Hepatic stellate cell (primary cell): ENCODE data around the gene ACSL1.

Experiments used
- DNase-seq: peaks from one replicate; pipeline ENCODE4 v3.0.0; 2011; ENCODE audit warnings: low spot score

Gene ACSL1

DNA sequence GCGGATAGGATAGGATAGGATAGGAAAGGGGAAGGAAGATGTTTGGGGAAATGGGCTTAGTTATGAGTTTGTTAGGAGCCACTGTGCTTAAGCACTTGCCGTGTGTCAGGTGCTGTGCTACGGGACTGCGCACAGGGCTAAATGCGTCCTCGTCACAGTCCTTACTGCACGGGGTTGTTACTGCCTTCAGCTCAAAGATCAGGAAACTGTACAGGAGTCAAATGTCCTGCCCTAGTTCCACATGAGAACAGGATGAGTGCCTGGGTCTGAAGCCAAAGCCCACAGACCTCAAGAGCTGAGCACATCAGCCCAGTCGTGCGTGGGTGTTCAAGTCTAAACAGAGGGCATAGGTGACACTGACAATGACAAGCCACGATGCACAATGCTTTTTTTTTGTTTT lies 15.0 kb downstream of the ACSL1 start:
- DNase-seq: no peak

DNA sequence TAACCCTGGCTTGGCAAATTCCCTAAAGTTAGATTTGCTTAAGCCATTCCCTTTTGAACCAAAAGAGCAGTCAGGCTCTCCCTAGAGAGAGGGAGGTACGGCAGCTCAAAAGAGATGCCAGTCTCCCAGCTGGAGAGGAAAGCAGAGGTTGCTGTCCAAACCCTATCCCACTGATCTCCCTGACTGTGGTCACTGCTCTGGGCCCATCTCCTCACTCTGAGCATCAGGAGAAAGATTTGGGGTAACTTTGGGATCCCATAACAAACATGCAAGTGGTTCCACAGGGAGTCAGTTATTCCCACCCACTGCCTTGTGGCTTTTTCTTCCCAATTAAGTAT lies 17.1 kb downstream of the ACSL1 start:
- DNase-seq: no peak

DNA sequence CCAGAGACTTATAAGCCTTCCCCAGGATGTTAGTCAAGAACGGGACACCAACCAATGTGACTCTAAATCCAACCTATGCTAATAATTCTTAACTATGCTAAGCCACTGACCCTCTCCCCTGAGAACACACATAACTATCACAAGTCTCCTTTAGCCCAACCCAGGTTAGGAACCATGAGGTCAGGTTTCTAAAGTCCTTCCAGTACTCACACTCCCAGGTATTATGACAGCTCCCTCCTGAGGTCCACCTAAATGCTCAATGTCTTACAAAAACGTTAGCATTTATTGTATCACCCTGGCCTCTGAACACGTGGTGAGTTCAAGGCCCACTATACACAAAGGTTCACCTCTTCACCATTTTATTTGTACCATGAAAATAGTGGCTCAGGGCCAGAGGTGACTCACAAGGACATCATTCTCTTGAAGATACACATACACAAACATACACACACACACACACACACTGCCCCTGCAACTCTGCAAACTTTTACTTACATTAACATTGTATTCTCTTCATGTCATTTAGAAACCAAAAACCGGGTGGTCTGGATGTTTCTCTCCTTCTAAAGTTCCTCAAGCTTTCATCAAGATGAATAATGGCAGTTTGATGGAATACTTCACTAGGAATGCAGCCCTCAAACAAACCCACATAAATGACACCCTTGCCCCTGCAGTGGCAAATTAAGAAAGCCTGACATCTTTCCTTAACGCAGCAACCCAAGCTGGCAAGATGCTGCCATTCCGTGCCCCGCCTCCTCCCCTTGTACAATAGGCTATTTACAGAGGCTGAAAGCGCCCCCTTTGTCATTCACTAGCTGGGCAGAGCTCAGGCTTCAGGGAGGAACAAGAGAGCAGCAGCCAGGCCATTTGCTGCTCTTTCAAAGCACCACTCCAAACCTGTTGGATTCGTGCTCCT lies 17.7 kb downstream of the ACSL1 start:
- no peak for DNase-seq

DNA sequence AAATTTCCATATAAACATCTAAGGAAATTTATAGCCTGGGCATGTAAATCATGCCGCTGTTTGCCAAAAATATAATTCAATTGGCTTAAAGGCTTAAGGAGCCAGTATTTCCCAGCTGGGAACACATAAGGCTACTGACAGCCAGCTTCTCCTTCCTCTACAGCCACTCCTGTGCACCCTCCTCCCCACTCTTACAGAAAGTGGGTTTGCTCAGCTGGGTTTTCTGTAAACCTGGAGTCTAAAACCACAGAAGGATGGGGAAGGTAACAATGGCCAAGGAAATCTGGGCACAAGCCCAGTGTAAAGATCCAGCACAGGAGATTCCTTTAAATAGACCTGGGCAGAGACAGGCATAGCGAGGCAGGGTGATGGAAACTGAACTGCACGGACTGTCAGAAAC lies 18.5 kb downstream of the ACSL1 start:
- no peak for DNase-seq

DNA sequence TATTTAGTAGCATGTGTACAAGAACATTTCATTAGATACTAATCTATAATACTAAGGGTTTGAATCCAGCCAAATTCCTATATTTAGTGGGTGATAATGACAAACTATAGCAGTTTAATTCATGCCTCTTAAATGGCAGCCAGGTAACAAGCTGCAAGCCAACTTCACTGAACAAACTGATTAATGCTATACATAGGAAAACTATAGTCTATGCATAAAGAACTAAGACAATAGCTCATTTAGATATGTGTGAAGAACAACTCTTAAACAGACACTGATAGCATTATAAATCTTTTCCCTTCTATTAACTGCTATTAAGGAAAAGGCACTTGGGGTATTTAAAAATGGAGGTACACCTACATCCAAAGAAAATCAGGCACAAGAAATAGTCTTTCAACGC lies 19.1 kb downstream of the ACSL1 start:
- no peak for DNase-seq

DNA sequence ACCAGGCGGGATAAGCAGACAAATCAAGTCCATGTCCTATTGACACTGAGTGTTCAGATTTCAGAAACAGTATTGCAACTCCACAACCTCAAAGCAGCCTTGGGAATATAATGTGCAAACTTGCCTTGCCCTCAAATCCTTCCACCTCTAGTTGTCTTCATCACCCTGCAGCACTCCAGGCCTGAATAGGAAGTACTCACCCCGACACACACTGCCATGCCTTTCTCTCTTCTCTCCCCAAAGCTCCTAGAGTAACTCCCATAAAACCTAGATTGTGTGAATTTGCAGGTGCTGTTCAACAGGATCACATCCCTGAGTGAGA lies 19.6 kb downstream of the ACSL1 start:
- no peak for DNase-seq

DNA sequence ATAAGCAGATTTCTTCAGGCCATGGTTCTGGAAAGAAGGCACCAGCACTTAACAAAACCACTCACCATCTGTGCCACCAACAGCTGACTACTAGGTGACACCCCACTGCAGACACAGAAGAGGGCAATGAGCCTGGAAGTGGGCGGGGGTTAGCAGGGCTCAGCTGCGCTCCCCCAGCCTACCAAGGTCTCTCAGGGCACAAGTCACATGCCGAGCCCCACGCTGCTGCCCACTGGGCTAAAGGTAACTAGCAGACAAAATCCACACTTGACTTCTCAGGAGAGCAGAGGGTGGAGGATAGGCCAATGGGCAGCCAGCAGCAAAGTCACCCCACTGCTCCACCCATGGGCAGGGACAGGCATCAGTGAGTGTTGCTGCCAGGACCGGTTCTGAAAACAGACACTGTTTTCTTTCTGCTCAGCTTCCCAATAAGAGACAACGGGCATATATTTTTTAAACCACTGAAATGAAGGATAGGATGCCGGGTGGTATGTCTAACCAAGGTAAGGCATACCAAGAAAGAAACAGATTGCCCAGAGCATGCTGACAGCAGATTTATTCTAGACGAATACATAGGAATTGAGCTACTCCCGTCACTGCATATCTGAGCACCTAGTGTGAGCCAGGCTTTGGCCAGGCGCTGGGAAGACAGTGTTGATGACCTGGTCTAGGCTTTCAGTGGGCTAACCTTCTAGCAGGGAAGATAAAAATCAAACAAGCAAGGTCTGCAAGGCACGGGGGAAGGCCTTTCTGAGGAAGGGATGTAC lies 20.1 kb downstream of the ACSL1 start:
- DNase-seq: no peak

DNA sequence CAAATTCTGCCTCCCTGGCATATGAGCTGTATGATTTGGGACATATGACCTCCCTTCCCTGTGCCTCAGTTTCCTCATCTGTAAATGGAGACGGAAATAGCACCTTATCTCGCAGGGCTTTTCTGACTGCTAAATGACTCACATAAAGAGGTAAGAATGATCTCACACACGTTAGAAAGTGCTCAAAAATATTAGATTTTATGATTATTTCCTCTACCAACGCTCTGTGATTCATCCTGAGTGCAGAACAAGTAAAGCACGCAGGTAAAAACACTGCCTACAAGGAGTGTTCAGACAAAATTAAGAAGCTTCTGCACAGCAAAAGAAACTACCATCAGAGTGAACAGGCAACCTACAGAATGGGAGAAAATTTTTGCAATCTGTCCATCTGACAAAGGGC lies 21.1 kb downstream of the ACSL1 start:
- DNase-seq: no peak

DNA sequence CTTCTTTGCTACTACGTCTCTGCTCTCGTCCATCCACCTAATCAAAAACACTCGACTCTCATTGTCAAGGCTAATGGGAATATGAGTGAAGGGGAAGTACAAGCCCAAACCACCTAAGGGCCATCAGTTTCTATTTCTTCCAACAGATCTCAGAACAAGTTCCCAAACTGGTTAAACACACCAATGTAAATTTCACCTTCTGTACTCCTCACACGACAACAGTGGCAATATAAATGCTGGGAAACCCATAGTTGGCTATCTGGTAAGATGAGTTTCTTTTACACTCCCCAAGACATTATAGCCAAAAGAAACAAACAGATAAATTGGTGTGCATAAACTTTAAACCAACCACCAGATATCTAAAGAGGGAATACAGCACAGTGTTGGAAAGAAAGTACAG lies 21.9 kb downstream of the ACSL1 start:
- DNase-seq: no peak

DNA sequence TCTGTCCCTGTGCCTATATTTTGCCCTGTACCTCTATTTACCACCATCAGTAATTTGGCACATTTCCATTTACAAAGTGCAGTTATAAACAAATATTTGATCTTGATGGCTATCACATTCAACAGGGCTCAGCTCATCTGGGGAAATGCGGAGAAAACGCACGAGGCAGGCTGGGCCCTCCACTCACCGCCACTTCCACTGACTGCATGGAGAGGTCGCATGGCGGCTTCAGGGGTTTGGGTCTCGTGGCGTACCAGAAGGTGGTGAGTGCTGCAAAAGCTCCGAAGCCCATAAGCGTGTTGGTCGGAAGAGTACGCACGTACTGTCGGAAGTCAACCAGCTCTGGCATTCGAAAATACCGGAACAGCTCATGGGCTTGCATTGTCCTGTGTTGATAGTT lies 22.6 kb downstream of the ACSL1 start:
- DNase-seq: no peak

DNA sequence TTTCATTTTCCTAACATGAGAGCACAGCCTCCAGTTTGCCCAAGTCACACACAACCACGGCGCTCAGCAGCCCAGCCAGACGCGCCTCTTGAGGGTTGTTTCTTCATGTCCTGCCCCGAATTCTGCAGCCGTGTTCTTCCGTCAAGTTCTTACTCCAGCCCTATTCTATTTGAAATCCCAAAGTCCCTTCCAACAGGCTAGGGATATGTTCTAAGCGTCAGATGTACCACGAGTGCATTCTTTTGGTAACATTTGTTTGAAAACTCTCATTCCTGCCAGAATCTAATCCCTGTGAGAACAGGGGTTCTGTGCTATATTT lies 23.1 kb downstream of the ACSL1 start:
- no peak for DNase-seq

DNA sequence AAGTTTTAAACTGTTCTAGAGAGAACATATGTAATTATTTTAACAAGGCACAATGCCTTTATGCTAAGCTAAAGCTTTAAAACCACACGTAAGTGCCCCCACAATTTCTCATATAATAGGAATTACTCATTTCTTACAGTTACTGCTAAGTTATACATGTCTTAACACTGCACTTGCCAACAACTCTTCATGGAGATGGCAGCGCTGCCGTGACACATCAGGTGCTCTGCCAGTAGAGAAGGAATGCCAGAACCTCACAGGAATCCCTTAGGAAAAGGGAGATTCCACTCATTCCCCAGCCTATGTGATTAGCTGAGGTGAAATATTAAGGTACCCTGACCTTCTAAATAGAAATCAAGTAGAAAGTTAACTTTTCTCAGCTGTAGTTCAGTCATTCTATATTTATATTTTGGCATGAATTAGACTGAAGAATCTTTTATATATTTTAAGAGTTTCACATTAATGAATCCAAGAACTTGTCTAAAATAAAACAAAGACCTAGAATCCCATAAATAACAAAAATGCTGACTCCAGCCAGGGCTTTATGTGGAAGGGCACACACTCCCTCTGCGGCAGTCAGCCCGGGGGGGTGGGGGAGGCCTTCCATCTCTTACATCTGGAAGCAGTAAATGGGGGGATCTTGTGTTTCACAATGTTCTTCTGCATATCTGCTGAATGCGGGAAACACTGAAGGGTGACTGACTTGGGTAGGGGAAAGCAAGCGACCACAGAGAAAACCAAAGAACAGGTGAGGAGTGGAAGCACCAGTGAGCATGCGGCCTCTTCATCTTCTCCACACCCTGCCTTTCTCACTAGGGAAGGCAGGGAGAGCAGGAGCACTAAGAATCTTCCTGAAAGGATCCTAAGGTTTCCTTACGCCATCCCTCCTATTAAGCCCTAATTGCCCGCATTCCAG lies 23.7 kb downstream of the ACSL1 start:
- DNase-seq: no peak

DNA sequence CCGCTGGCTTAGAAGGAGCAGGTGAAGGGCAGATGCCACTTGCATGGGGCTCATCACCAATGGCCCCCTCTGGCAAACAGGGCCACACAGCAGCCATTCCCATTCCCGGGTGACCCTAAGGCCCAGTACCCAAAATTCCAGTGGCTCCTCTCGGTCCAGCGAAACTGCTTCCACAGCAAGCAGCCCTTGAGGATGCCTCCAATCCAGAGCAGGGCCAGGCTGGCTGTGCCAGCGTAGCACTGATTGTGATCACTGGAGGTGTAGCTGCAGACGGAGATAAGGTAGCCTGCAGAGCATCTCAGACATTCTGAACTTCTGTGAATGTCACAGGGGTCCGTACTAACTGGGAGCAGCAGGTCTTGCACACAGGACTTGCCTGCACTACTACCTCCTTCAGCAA lies 27.3 kb downstream of the ACSL1 start:
- no peak for DNase-seq

DNA sequence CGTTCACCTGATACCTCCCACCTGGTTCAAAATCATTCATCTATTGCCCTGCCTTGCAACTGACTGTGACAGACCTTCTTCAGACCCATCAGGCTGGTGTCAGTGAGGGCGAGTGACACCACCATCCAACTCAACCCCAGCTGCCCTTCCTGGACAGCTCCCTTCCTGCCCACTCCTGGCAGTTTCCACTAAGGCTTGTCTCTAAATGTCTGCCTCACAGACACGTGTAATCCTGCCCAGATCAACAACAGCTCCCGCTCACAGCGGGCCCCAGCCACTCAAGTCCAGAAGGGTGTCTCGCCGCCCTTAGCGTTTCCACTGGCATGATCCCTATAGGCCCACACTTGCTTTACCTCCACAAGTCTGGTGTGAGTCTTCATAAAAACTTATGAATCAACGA lies 28.9 kb downstream of the ACSL1 start:
- DNase-seq: no peak

DNA sequence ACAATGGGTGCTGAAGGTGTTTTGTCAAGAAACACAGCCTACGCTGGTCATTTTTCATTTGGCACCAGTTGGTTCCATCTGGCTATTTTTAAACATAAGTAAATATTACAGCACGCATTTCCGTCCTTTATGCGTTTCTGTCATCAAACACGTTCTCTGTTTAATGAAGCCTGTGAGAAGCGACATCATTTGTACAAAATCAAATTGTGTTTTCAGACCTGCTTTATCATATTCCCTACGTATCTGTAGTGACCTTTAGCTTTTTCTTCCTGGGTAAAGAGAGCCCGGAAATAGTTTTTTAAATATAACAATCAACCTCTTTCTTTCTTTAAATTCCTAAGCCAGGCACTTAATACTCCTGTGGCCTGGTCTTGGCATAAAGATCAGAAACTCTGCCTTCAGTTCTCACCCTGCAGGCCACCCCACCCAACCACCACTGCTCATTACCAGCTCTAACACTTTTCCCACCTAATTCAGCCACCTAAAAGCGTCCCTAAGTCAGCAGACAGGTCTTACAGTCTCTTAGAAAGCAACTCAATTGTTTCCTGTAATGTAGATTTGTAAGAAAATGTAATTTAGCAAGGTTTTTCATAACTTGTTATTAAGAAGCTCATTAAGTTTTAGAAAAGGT lies 30.4 kb downstream of the ACSL1 start:
- DNase-seq: no peak

DNA sequence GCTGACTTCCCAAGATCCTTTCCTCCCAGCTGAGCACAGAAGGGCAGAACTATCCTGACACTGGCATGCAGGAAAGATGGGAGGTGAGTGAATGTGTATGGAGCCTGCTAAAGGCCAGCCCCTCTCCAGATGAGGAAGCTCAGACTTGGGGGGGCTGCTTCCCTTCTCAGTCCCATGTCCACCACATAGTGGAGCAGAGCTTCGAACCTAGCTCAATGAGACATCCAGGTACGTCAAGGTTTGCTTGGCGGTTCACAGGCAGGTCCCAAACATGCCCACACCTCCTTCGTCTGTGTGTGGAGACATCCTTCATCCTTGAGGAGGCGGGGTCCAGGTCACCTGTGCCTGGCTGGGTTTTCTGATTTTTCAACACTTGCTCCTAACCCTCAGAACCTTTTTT lies 31.3 kb downstream of the ACSL1 start:
- DNase-seq: no peak

DNA sequence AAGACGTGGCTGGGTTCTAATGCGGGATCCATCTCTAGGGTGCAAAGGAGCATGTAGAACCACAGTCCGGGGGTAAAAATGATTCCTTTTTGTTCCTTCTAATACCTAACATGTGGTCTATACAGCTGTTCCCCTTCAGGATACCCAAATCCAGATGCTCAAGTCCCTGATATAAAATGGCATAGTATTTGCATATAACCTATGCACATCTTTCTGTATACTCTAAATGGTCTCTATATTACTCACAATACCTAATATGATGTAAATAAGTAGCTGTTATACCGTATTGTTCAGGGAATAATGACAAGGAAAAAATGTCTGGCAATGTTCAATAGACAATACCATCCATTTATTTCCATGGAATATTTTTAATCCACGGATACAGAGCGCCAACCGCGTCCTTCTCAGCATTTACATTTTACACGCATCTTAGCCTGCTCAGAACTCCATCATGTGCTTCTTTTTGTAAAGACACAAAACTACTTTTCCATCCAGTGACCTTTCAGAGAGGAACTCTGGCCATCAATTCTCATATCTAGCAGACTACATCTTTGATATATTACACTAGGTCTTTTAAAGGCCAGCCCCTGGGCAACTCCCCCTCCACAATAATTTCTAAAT lies 31.9 kb downstream of the ACSL1 start:
- no peak for DNase-seq

DNA sequence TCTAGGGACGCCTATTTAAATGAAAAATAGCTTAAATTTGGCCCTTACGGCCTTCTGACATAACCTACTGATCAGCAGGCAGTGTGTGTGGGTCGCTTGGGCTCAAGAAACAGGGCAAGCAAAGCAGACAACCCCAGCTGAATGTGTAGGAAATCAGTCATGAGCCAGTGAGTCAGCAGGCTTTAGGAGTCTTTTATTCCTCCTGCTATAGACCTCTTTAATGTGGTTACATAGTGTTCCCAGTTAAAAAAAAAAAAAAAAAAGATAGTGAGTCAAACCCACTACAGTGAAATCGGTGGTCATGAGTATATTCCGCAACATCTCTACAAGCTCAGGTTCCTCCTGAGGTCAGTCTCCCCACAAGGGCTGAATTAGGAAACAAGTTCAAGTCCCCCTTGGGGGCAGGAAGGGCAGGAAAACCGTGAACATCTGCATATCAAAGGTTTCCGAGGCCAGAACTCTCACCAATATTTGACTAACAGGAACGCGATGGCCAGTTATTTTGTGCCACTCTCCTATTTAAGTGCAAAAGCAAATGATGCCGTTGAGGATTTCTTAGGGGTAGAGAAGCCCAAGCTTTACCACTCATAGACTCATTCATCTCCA lies 32.7 kb downstream of the ACSL1 start:
- peak; percentile 67 for DNase-seq

DNA sequence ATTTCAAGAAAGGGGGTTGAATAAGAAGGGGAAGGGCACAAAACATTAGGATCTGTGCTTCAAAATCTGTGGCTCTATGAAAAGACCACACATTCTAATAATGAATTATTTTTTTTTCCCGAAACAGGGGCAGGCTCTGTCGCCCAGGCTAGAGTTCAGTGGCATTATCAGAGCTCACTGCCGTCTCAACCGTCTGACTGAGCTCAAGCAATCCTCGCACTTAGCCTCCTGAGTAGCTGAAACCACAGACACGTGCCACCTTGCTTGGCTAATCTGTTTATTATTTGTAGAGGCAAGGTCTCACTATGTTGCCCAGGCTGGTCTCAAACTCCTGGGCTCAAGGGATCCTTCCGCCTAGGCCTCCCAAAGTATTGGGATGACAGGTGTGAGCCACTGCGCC lies 33.4 kb downstream of the ACSL1 start:
- DNase-seq: no peak

DNA sequence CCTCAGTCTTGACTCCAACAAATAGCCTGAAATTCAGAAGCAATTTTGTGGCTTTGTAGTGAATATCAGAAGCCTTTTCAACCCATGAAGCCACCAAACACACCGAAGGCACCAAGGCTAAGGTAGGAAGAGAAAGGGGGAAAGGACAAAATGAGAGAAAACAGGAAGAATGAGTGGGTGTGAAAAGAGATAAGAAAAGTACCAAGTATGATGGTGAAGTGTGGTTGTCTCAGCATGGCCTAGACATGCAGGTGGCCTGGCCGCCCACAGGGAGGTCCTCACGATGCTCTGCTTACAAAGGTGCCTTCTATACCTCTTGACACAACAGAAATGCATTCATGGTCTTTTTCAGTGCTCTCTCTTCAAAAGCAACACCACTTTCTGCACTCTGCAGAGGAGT lies 34.9 kb downstream of the ACSL1 start:
- DNase-seq: no peak

DNA sequence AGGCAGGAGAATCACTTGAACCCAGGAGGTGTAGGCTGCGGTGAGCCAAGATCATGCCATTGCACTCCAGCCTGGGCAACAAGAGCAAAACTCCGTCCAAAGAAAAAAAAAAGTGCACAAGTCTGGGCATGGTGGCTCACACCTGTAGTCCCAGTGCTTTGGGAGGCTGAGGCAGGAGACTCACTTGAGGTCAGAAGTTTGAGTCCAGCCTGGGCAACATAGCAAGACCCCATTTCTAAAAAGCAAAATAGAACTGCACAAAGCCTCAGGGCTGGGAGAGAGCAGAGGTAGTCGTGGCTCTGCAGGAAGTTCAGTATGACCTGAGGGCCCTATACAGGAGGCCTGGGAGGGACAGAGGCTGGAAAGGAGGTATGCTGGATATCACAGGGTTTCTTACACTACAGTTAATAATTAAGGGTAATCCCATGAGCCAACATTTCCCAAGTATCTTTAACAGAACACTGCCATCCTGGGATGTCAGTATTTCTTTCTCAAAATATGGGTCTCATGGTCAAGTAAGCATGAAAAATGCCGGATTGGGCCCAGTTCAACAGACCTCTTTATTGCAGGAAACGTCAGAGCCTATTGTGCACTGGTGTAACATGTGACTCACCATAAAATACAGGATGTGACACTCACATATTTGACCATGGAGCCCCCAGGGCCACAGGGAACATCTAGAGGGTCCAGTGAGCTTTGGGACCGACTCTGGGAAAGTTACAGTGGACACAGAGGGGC lies 37.8 kb downstream of the ACSL1 start:
- no peak for DNase-seq
